Smooth muscle cell (in vitro differentiated cells): Measurements from ENCODE around the gene CREB3. TPM values are rescaled to one million over a fixed set of nuclear protein-coding genes. Genes with fewer than 3 reads are reported as not detected.
A peak's percentile ranks its signal among the peaks of the same experiment; 100 is the strongest.

Experiments used
- DNase-seq: peaks from one replicate; lab custom pipeline; 2025; ENCODE audit not compliant: unreplicated experiment; lab: John Stamatoyannopoulos, UW
- H2AFZ ChIP-seq: fragments of 200-600 bp; sonication (generic); 2 replicates; pipeline ENCODE4 v1.6.0; 2016; ENCODE audit warnings: antibody characterized with exemption, low read depth, mild to moderate bottlenecking
- H3F3A ChIP-seq: fragments of 200-600 bp; sonication (generic); 2 replicates; pipeline ENCODE4 v1.6.0; 2017; ENCODE audit warnings: antibody characterized with exemption, low read depth
- H3K27ac ChIP-seq: fragments of 200-600 bp; sonication (generic); 2 replicates; pipeline ENCODE4 v1.5.1; 2016; ENCODE audit warnings: low read depth, mild to moderate bottlenecking
- H3K27me3 ChIP-seq: fragments of 200-600 bp; sonication (generic); 2 replicates; pipeline ENCODE4 v1.6.1; 2016; ENCODE audit warnings: low read depth, mild to moderate bottlenecking
- H3K36me3 ChIP-seq: fragments of 200-600 bp; sonication (generic); 2 replicates; pipeline ENCODE4 v1.5.1; 2016; ENCODE audit warnings: low read depth
- H3K4me1 ChIP-seq: fragments of 200-600 bp; sonication (generic); 2 replicates; pipeline ENCODE4 v1.5.1; 2016; ENCODE audit warnings: low read depth
- H3K4me2 ChIP-seq: fragments of 200-600 bp; sonication (generic); 2 replicates; pipeline ENCODE4 v1.6.0; 2016; ENCODE audit warnings: mild to moderate bottlenecking
- H3K4me3 ChIP-seq: fragments of 200-600 bp; sonication (generic); 2 replicates; pipeline ENCODE4 v1.5.1; 2016; ENCODE audit warnings: mild to moderate bottlenecking
- H3K79me2 ChIP-seq: fragments of 200-600 bp; sonication (generic); 2 replicates; pipeline ENCODE4 v1.6.0; 2016; ENCODE audit warnings: low read depth, mild to moderate bottlenecking
- H3K9ac ChIP-seq: fragments of 200-600 bp; sonication (generic); 2 replicates; pipeline ENCODE4 v1.6.0; 2016; ENCODE audit warnings: low read depth
- H3K9me3 ChIP-seq: fragments of 200-600 bp; sonication (generic); replicated peaks from 2 replicates; pipeline ENCODE4 v1.5.1; 2016; ENCODE audit warnings: low read depth
- H4K20me1 ChIP-seq: fragments of 200-600 bp; sonication (generic); 2 replicates; pipeline ENCODE4 v1.6.0; 2016; ENCODE audit warnings: low read depth
- CTCF ChIP-seq: fragments of 200-600 bp; sonication (generic); IDR thresholded peaks from 2 replicates; pipeline ENCODE4 v1.5.1; 2017; ENCODE audit warnings: borderline replicate concordance, mild to moderate bottlenecking, antibody characterized with exemption; ENCODE audit not compliant: insufficient read depth, poor library complexity, severe bottlenecking
- WGBS: methylation state at CpG from one replicate; pipeline ENCODE4 v1.1.7; 2016; ENCODE audit warnings: low lambda C conversion rate; 5-methylcytosine and 5-hydroxymethylcytosine counted together
- polyA plus RNA-seq: library from polyadenylated mRNA; unstranded; fragments of >200 nt; fragmentation: Nextera tagmentation; extraction: Ambion mirVana; gene quantifications from 2 replicates; pipeline ENCODE4 v1.2.1, GENCODE V29; 2016
- total RNA-seq: library from RNA; depleted of rRNA; stranded (reverse); fragments of >200 nt; gene quantifications from 2 replicates; pipeline ENCODE4 v1.2.3, GENCODE V29; 2014

CREB3 gene
- total and polyA plus RNA-seq, 2 experiments from 2014 or later = 66.9 to 81.0 TPM

GRCh38 chr9:35732800-35733541 lies 505 bp downstream of the CREB3 start:
- Histone ChIP-seq H3K79me2 (peaks cover 62% of the 10 kb centered on the region), H3K27me3 (no peaks in the 10 kb centered on the region), H3F3A (peaks cover 28% of the 10 kb centered on the region), H3K4me2 (peak overlapping the region; percentile 92), H3K36me3 (no peaks in the 10 kb centered on the region), H3K4me1 (peaks cover 37% of the 10 kb centered on the region), H3K9me3 (no peaks in the 10 kb centered on the region), H3K9ac (peak overlapping the region; percentile 92), H4K20me1 (peaks cover 41% of the 10 kb centered on the region), H3K27ac (peak overlapping the region; percentile 94), H3K4me3 (peak overlapping the region; percentile 83), H2AFZ (no peak overlapping the region)
- DNase-seq = no peak
- no peak for TF ChIP-seq CTCF
- 3% methylated on average over 14 of the region's 14 CpGs for WGBS

GRCh38 chr9:35734096-35734495 lies 1.6 kb downstream of the CREB3 start:
- Histone ChIP-seq H3K4me3 (peak overlapping the region; percentile 83), H4K20me1 (peaks cover 31% of the 10 kb centered on the region)
- TF ChIP-seq CTCF = no peak

GRCh38 chr9:35736201-35736633 lies 3.8 kb downstream of the CREB3 start:
- peak overlapping the region; percentile 34 for H3K27ac ChIP-seq
- peak; percentile 64 for TF ChIP-seq CTCF
- no peaks in the 10 kb centered on the region for H3K36me3 ChIP-seq
- WGBS = 65% methylated on average over 5 of the region's 5 CpGs
- no peak for DNase-seq
- no peak overlapping the region for H3K4me2 ChIP-seq
- H3F3A ChIP-seq = peaks cover 24% of the 10 kb centered on the region
- H3K9ac ChIP-seq = no peak overlapping the region
- no peak overlapping the region for H2AFZ ChIP-seq
- peaks cover 33% of the 10 kb centered on the region for H3K79me2 ChIP-seq
- H3K27me3 ChIP-seq = no peaks in the 10 kb centered on the region
- peaks cover 12% of the 10 kb centered on the region for H3K4me1 ChIP-seq
- no peak overlapping the region for H3K4me3 ChIP-seq
- H3K9me3 ChIP-seq = no peaks in the 10 kb centered on the region
- H4K20me1 ChIP-seq = peaks cover 11% of the 10 kb centered on the region

More at GRCh38 chr9:35734096-35734495, 1.6 kb downstream of the CREB3 start:
- Histone ChIP-seq H3K4me2 (peak overlapping the region; percentile 92), H3F3A (peaks cover 28% of the 10 kb centered on the region), H3K27ac (peak overlapping the region; percentile 94), H3K9ac (peak overlapping the region; percentile 92), H2AFZ (no peak overlapping the region), H3K9me3 (no peaks in the 10 kb centered on the region), H3K79me2 (peaks cover 53% of the 10 kb centered on the region), H3K27me3 (no peaks in the 10 kb centered on the region), H3K36me3 (no peaks in the 10 kb centered on the region), H3K4me1 (peaks cover 26% of the 10 kb centered on the region)
- DNase-seq = no peak
- WGBS = 87% methylated on average over 3 of the region's 3 CpGs
